Activated T-cell treated with anti-CD3 and anti-CD28 coated beads for 1 hour (primary cell): ENCODE results near the gene ZNF558.
"Not testable (repeated sequence)": the region's sequence is repeated elsewhere in the genome, so short reads cannot be mapped to it uniquely, and the experiment has no call there.

ENCODE experiments used
- DNase-seq: peaks from one replicate; pipeline ENCODE4 v3.0.0-alpha.2; 2020; ENCODE audit warnings: low read depth

ZNF558 gene

GRCh38 chr19:8806661-8807060 is 25.4 kb downstream of the ZNF558 start:
- DNase-seq: no peak

- no peak for DNase-seq
These were observed 37.3 kb downstream of the ZNF558 start for GRCh38 chr19:8794823-8795222.

DNA sequence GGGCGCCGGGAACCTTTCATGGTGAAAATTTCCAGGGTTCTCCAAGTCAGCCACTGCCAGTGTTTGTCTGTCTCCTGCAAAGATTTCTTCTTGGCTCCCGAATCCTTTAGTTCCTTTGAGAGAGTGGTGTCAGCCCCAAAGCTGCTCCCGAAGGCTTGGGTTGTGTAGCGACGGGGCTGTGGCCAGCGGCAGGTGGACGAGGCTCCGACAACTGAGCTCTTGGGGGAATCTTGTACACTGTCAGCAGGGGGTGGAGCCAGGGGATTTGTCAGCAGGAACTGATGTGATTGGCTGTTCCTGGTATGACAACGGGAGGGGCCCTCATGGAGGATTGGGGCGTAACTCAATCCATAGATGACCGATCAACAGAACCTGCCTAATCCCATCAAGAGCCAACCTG is 58.5 kb downstream of the ZNF558 start:
- DNase-seq: not testable (repeated sequence)

DNA sequence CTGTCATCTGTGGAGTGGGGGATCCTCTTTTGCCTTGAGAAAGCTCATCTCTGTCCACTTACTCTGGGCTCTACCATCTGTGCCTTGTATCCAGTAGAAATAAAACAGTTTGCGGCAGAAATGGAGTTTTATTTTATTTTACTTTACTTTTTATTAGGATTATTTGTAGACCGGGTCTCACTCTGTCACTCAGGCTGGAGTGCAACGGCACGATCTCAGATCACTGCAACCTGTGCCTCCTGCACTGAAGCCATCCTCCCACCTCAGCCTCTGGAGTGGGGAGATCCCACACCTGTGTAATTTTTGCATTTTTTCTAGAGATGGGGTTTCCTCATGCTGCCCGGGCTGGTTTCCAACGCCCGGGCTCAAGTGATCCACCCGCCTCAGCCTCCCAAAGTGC is 62.8 kb downstream of the ZNF558 start:
- DNase-seq: not testable (repeated sequence)

DNA sequence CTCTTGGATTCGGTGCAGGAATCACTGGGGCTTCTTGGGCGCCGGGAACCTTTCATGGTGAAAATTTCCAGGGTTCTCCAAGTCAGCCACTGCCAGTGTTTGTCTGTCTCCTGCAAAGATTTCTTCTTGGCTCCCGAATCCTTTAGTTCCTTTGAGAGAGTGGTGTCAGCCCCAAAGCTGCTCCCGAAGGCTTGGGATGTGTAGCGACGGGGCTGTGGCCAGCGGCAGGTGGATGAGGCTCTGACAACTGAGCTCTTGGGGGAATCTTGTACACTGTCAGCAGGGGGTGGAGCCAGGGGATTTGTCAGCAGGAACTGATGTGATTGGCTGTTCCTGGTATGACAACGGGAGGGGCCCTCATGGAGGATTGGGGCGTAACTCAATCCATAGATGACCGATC is 64.8 kb downstream of the ZNF558 start:
- not testable (repeated sequence) for DNase-seq
